HG02840 (cell line): ENCODE data around the gene UBE2G1.
"Not testable (repeated sequence)": the region's sequence is repeated elsewhere in the genome, so short reads cannot be mapped to it uniquely, and the experiment has no call there.

Experiments used
- ATAC-seq: cut with Tn5 transposase; IDR thresholded peaks from one replicate; pipeline ENCODE4 v1.9.1; 2021; ENCODE audit warnings: mild to moderate bottlenecking, moderate library complexity, moderate number of reproducible peaks; ENCODE audit not compliant: unreplicated experiment, low FRiP score

Gene UBE2G1

DNA sequence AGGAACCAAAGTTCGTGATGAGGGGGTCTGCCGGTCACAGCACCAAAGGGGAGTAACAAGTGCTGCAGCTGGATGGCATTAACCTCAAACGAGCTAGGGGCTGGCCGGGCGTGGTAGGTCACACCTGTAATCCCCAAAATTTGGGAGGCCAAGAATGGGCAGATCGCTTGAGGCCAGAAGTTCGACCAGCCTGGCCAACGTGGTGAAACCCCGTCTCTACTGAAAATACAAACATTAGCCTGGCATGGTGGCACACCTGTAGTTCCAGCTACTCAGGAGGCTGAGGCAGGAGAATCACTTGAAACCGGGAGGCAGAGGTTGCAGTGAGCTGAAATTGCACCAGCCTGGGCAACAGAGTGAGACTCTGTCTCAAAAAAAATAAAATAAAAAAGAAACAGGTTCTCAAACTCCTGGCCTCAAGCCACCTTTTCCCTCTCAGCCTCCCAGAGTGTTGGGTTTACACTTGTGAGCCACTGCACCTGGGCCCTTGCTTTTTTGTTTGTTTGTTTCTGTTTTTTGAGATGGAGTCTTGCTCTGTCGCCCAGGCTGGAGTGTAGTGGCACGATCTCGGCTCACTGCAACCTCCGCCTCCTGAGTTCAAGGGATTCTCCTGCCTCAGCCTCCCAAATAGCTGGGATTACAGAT lies 9.4 kb upstream of the UBE2G1 start:
- not testable (repeated sequence) for ATAC-seq

DNA sequence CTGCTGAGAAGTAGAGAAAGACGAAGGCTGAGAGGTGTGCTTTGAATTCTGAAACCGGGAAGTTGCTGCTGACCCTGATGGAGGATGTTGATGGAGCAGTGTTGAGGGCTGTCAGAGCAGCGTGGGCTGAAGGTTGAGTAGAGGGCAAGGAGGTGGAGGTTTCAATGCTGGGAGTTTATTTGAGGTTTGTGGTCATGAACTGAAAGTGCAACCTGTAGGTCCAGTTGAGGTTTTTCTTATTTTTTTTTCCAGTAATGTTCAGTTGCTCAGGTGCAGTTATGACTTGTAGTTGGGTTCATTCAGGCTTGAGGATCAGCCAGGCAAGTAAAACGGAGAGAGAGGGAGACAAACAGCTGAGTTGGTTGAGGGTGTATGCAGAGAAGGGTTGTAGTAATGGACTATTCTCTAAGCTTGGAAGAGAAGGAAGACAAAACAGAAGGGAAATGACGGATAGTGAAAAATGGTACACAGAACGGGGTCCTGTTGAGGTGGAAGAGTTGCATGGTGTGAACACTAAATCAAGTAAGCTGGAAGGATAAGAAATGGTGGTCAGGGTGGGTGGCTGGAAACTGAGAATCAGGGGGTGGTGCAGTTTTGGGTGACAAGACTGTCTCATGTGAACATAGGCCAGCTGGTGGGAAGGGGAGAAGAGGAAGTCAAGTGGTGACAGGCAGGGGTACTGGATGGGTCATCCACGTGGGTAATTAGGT lies 8.7 kb upstream of the UBE2G1 start:
- ATAC-seq = peak; percentile 90

DNA sequence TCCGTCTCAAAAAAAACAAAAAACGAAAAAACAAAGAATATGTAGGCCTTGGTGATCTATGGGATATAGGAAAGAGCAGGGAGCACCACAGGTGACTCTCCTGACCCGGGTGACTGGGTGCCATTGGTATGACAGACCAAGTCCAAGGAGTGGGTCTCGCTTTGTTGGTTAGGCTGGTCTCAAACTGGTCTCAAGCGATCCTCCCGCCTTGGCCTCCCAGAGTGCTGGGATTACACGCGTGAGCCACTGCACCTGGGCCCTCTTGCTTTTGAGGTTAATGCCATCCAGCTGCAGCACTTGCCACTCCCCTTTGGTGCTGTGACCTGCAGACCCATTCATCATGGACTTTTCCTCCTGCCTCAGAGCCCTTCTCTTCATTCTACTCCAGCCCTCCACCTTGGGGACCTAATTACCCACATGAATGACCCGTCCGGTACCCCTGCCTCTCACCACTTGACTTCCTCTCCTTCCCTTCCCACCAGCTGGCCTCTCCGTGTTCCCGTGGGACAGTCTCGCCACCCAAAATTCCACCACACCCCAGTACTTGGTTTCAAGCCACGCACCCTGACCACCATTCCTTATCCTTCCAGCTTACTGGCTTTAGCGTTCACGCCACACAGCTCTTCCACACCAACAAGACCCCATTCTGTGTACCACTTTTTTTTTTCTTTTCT lies 3.2 kb upstream of the UBE2G1 start:
- no peak for ATAC-seq

DNA sequence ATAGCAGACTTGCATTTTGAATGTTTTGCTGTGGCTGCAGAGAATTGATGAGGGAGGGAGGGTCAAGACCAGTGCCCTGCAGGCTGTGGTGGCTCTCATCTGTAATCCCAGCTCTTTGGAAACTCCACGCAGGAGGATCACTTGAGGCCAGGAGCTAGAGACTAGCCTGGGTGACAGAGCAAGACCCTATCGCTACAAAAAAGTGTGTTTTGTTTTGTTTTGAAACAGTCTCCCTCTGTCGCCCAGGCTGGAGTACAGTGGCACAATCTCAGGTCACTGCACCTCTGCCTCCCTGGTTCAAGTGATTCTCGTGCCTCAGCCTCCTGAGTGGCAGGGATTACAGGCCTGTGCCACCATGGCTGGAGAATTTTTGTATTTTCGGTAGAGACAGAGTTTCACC lies 1.9 kb upstream of the UBE2G1 start:
- no peak for ATAC-seq

DNA sequence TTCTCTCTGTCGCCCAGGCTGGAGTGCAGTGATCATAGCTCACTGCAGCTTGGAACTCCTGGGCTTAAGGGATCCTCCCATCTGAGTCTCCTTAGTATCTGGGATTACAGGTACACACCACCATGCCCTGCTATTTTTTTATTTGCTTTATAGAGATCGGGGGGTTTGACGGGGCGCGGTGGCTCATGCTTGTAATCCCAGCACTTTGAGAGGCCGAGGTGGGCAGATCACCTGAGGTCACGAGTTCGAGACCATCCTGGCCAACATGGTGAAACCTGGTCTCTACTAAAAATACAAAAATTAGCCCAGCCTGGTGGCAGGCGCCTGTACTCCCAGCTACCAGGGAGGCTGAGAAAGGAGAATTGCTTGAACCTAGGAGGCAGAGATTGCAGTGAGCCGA lies 702 bp upstream of the UBE2G1 start:
- not testable (repeated sequence) for ATAC-seq

DNA sequence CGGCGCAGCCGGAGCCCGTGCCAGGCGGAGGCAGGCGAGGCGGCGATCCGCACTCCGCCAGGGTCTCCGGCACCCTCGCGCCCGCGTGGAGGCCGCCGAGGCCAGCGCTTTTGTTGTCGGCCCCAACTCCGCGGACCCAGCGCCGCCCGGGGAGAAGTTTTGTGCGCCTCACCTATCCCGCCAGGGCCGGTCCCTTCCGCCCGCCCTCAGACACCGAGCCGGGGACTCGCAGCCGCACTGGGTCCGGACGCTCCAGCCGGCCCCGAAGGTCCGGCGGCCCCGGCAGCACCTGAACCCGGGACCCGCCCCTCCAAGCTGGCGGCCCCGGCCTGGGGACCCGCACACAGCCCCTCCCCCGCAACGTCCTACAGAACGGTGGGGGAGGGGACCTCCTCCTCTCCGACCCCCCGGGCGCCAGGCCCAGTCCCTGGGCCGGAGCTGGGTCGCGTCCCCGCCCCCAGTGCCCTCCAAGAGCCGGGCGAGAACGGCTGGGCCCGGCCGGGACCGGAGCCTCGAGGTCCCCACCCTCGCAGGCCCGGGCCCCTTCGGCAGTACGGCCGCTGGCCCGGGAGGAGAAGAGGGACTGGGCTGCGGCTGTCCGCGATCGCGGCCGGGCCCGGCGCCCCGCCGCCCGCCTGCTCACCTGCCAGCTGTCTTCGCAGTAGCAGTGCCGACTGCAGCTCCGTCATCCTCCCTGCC lies 698 bp downstream of the UBE2G1 start:
- peak; percentile 29 for ATAC-seq

DNA sequence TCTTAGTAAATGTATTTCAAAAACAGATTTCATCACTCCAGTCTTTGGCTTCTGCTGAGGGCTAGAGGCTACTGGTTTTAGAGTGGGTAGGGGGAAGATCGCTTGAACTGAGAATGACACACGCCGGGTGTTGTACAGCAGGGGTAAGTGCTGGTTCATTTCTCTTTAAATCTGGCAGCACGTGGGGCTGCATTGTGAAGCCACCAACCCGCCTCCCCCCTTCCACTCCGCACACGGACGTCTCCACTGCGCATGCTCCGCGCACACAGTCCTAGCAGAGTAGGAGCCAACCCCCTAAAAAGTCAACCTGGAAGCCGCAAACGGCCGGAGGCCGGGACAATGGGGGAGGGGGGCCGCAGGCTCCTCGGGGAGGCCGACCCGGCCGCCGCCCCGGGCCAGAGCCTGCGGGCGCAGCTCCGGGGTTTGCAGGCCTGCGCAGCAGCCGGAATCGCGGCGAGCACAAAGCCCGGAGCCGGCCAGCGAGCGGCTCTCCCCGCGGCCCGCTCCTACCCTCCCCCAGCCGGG lies 1.3 kb downstream of the UBE2G1 start:
- ATAC-seq = peak; percentile 38

DNA sequence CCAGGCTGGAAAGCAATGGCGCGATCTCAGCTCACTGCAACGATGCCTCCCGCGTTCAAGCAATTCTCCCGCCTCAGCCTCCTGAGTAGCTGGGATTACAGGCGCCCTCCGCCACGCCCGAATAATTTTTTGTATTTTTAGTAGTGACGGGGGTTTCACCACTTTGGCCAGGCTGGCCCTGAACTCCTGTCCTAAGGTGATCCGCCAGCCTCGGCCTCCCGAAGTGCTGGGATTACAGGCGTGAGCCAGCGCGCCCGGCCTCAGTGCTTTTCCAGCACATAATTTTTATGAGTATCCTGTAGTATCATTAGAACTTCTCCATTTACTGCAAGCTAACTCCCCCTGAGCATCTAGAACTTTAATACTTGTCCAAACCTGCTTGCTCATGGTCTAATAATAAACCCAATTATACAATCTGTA lies 1.8 kb downstream of the UBE2G1 start:
- ATAC-seq = no peak

DNA sequence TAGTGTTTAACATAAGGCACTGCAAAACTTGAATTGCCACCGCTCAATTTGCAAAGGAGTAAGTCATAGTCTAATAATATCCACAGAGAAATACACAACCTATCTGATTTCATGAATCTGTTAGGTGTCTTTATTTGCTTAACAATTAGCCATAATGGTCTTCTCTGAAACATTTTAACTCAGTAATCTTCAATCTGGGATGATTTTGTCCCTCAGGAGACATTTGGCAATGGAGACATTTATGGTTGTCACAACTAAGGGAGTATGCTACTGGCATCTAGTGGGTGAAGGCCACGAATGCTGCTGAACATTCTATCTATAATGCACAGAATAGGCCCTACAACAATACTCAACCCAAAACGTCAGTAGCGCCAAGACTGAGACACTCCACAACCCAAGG lies 4.3 kb downstream of the UBE2G1 start:
- ATAC-seq = no peak

DNA sequence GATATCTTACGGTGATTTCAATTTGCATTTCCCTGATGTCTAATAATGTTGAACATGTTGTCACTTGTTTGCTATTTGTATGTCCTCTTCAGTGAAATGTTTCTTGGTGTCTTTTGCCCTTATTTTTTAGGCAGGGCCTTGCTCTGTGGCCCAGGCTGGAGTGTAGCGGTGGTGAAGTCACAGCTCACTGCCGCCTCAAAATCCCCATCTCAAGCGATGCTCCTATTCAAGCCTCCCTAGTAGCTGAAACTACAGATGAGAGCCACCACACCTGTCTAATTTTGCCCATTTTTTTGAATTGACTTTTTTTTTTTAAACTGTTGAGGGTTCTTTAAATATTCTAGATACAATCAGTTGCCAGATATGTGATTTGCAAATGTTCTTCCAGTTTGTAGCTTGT lies 8.3 kb downstream of the UBE2G1 start:
- no peak for ATAC-seq

DNA sequence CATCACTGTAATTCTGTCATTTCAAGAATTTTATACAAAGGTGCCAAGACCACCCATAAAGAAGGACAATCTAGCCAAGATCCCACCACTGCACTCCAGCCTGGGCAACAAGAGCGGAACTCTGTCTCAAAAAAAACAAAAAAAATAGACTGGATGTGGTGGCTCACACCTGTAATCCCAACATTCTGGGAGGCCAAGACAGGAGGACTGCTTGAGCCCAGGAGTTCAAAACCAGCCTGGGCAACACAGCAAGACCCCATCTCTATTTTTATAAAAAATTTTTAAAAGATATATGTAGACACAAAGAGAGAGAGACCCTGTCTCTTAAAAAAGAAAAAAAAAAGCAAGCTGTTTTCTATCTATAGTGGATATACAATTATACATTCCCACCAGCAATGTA lies 8.8 kb downstream of the UBE2G1 start:
- ATAC-seq = no peak

DNA sequence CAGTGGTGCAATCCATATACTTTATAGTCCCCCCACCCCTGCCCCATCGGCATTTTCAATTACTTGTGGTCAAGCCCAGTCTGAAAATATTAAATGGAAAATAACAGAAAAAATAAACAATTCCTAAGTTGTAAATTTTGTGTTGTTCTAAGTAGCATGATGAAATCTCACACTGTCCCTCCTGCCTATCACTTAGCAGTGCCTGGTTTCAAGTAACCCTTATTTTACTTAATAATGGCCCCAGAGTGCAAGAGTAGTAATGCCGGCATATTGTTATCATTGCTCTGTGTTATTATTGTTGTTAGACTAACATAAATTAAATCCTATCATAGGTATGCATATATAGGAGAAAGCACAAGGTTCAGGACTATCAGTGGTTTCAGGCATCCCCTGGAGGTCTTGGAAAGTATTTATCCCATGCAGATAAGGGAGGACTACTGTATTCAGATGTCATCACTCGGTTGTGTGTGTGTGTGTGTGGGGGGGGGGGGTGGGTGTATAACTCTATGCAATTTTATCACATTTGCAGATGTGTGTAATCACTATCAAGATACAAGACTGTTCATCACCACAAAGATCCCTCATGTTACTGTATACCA lies 9.3 kb downstream of the UBE2G1 start:
- no peak for ATAC-seq

DNA sequence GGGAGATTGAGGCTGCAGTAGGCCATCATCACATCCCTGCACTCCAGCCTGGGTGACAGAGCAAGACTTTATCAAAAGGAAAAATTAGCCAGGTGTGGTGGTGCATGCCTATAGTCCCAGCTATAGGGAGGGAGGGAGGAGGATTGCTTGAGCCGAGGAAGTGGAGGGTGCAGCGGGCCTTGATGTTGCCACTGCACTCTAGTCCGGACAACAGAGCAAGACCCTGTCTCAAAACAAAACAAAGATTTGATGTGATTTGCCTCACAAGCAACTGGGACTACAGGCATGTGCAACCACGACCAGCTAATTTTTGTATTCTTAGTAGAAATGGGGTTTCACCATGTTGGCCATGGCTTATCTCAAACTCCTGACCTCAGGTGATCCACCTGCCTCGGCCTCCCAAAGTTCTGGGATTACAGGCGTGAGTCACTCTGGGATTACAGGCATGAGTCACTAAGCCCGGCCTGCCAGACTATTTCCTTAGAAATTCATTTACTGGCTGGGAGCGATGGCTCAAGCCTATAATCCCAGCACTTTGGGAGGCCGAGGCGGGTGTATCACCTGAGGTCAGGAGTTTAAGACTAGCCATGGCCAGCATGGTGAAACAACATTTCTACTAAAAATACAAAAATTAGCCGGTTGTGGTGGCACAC lies 11.5 kb downstream of the UBE2G1 start:
- no peak for ATAC-seq

DNA sequence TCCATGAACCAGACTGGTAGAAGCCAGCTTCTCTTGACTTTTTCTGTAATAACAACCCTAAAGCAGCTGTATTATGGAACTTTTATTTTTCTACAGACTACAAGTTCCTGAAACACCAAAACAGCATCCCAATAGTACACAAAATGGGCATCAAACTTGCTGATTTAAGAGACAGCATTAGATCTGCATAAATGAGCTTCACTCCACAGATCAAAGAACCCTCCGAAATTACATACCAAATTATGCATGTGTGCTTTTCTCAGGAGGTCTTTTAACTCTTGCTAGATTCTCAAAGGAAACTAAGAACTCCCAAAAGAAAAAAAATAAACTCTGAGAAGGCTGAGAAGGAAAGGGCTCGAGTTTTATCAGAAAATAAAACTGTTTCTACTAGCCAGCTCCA lies 12.3 kb downstream of the UBE2G1 start:
- ATAC-seq = no peak

DNA sequence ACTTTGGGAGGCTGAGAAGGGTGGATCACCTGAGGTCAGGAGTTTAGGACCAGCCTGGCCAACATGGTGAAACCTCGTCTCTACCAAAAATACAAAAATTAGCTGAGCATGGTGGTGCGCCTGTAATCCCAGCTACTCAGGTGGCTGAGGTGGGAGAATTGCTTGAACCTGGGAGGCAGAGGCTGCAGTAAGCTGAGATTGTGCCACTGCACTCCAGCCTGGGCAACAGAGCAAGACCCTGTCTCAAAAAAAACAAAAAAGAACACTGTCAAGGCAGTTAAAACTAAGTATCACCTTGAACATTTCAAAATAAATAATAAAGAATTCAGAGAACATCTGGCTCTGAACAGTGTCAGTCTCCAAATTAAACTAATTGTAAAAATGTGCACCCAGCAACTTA lies 16.3 kb downstream of the UBE2G1 start:
- not testable (repeated sequence) for ATAC-seq

DNA sequence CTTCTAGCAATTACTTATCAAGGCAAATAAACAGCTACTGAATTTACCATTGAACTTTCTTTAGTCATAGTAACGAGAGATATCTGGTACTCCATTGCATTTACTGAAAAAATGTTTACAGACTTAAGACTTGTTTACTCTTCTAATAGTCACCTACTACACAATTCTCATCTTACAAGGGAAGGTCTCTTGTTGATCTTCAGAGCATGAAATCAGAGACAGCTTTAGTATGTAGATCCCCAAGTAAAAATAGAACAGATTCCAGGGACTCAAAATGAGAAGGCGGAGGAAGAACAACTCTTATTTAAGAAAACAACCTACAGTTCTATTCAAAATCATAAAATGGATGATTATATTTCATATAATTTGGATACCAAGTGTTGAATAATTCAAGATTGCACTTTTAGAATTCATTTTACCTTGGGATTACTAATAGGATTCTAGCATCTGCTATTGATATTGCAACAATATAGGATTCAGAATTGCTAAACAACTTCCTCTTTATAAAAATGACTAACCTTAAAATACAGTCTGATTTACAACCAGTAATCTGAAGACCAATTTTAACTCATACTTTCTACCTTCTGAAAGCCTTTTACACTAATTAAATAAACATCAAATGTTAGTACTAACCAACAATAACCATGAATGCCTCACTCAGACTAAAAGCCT lies 20.8 kb downstream of the UBE2G1 start:
- no peak for ATAC-seq

DNA sequence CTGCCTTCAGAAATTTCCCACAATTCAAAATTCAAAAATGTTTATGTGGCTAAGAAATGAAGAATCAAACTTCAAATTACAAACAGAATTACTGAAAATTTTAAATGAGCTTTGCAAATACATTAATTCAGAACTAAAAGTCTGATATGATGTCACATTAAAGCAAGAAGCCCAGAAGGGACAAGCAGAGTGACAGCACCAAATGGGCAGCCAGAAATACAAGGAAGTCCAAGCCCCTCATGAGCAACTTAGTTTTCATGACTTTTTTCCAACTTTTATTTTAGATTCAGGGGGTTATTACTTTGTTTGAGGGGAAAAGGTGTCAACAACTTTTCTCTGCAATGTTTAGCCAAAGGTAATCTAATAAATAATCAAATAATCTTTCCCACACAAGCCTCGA lies 21.5 kb downstream of the UBE2G1 start:
- no peak for ATAC-seq

DNA sequence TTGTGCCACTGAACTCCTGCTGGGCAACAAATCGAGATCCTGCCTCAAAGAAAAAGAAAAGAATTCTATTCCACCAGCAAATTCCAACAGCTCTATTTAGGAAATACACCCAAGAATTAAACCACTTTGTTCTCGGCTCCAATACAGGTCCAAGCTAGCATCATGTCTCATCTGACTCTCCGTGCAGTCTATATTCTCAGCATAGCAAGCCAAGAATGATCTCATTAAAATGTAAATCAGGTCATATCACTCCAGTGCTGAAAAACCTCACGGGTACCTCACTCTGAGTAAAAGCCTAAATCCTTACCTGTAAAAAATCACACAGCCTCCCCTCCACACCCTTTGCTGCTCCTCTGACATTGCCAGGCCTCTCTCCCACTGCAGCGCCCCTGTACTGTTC lies 23.9 kb downstream of the UBE2G1 start:
- no peak for ATAC-seq

DNA sequence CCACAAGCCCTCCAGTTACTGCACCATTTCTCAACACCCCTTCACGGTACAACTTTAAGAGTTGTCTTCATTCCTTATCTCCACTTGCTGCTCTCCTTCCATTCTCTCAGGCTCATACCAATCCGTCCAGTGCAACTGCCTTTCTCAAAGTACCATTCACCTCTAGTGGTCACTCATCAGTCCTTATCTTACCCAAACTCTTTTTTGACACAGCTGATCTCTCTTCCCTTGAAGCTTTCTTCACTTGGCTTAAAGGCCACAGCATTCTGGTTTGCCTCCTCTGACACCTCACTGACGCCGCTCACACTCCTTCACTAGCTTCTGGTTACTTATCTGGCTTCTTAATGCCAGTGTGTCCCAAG lies 24.9 kb downstream of the UBE2G1 start:
- no peak for ATAC-seq
